Lung (tissue), 12 donors: ENCODE data around the gene CHAMP1. TPM values are rescaled to one million over a fixed set of nuclear protein-coding genes. Genes with fewer than 3 reads are reported as not detected.

Experiments used
- ATAC-seq: fragments of 200-7000 bp; cut with Tn5 transposase; one replicate; pipeline ENCODE4 v1.9.1; 2020; ENCODE audit warnings: moderate number of reproducible peaks; ENCODE audit not compliant: insufficient read depth, low FRiP score
- DNase-seq, 3 donors: peaks; one replicate each; pipeline ENCODE4 v3.0.0-alpha.2; 2013 to 2017
- H3K27ac ChIP-seq, 2 donors: one replicate each; pipeline ENCODE4 v1.5.1; 2013; ENCODE audit warnings: mild to moderate bottlenecking in 2 of 2, moderate library complexity in 2 of 2, control low read depth in 1 of 2, inconsistent platforms in 1 of 2, low read depth in 1 of 2, low read length in 1 of 2
- H3K27me3 ChIP-seq, 3 donors: one replicate each; pipeline ENCODE4 v1.5.1; 2013; ENCODE audit warnings: low read length in 2 of 3; ENCODE audit not compliant: control insufficient read depth in 3 of 3, insufficient read depth in 3 of 3
- H3K36me3 ChIP-seq, 4 donors: one replicate each; pipeline ENCODE4 v1.5.1; 2013; ENCODE audit warnings: low read length in 4 of 4, mild to moderate bottlenecking in 1 of 4, moderate library complexity in 1 of 4; ENCODE audit not compliant: control insufficient read depth in 4 of 4, insufficient read depth in 4 of 4
- H3K4me1 ChIP-seq, 5 donors: one replicate each; pipeline ENCODE4 v1.5.1; 2013; ENCODE audit warnings: low read length in 5 of 5, mild to moderate bottlenecking in 2 of 5, moderate library complexity in 1 of 5; ENCODE audit not compliant: control insufficient read depth in 5 of 5, insufficient read depth in 5 of 5
- H3K4me3 ChIP-seq: one replicate; pipeline ENCODE4 v1.5.1; 2013; ENCODE audit warnings: mild to moderate bottlenecking, control low read depth, moderate library complexity
- H3K9ac ChIP-seq, 2 donors: one replicate each; pipeline ENCODE4 v1.5.1; 2013; ENCODE audit warnings: low read length in 2 of 2, control low read depth in 1 of 2; ENCODE audit not compliant: insufficient read depth in 1 of 2
- H3K9me3 ChIP-seq, 4 donors: one replicate each; pipeline ENCODE4 v1.5.1; 2013; ENCODE audit warnings: low read length in 3 of 4, mild to moderate bottlenecking in 1 of 4, moderate library complexity in 1 of 4; ENCODE audit not compliant: control insufficient read depth in 4 of 4, insufficient read depth in 3 of 4
- WGBS, 2 donors: extraction: QIAGEN DNeasy Blood & Tissue Kit; methylation state at CpG; one replicate each; pipeline ENCODE4 v1.1.7; 2013; 5-methylcytosine and 5-hydroxymethylcytosine counted together
- polyA plus RNA-seq, 2 donors: library from polyadenylated mRNA; stranded (reverse); fragments of 200-250 nt; gene quantifications; one replicate each; pipeline ENCODE4 v1.2.1, GENCODE V29; 2013
- total RNA-seq, 2 donors: library from RNA; depleted of rRNA in 1 of 2; stranded (reverse); fragments of >200 nt in 1 of 2; gene quantifications; one replicate each; pipeline ENCODE4 v1.2.1, GENCODE V29; 2014 to 2021
- TF ChIP-seq, protein P1 (sequence below): IDR thresholded peaks from 2 replicates; pipeline ENCODE4 v1.5.1; 2012; ENCODE audit warnings: mild to moderate bottlenecking; ENCODE audit errors: control extremely low read depth, extremely low read depth
- donor health status: control.
- donor health status: control.
- donor health status: Bipolar disorder and iron deficiency.
- donor health status: healthy.
- donor health status: DM: yes; HTN: yes; CAD: no.

Gene CHAMP1
- total and polyA plus RNA-seq, 4 donors, result 7.0 to 17.7 (median 9.7) TPM

DNA sequence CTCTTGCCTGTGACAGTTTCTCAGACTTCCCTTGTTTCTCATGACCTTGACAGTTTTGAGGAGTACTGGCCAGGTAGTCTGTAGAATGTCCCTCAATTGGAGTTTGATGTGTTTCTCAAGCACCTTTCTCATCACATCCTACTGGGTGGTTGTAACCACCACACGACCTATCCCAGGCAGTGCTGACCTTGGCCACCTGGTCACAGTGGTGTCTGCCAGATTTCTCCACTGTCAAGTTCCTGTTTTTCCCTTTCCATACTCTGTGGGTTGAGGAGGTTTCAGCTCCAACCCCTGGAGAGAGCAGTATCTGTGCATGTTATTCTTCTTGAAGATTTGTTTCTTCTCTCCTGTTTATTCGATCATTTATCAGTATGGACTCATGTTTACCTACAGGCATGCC is 41.3 kb upstream of the CHAMP1 start:
- Histone ChIP-seq H3K9ac (no peak overlapping the region), H3K4me1 (peaks cover 0 to 4% (median 0%) of the 10 kb centered on the region in 5 donors), H3K27ac (no peak overlapping the region), H3K9me3 (no peaks in the 10 kb centered on the region), H3K4me3 (no peak overlapping the region), H3K36me3 (peaks cover 32 to 39% (median 35%) of the 10 kb centered on the region in 4 donors), H3K27me3 (no peaks in the 10 kb centered on the region)
- ATAC-seq (no peak), DNase-seq (no peak)
- TF ChIP-seq, protein P1, sequence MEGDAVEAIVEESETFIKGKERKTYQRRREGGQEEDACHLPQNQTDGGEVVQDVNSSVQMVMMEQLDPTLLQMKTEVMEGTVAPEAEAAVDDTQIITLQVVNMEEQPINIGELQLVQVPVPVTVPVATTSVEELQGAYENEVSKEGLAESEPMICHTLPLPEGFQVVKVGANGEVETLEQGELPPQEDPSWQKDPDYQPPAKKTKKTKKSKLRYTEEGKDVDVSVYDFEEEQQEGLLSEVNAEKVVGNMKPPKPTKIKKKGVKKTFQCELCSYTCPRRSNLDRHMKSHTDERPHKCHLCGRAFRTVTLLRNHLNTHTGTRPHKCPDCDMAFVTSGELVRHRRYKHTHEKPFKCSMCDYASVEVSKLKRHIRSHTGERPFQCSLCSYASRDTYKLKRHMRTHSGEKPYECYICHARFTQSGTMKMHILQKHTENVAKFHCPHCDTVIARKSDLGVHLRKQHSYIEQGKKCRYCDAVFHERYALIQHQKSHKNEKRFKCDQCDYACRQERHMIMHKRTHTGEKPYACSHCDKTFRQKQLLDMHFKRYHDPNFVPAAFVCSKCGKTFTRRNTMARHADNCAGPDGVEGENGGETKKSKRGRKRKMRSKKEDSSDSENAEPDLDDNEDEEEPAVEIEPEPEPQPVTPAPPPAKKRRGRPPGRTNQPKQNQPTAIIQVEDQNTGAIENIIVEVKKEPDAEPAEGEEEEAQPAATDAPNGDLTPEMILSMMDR, result no peak
- WGBS, 2 donors, result 70 to 80% methylated on average over 2 of the region's 2 CpGs

- TF ChIP-seq, protein P1, result no peak
- Histone ChIP-seq H3K4me3 (no peak overlapping the region), H3K36me3 (peaks cover 16 to 31% (median 19%) of the 10 kb centered on the region in 4 donors), H3K9ac (no peak overlapping the region), H3K27ac (no peak overlapping the region), H3K27me3 (no peaks in the 10 kb centered on the region), H3K4me1 (peaks cover 0 to 10% (median 0%) of the 10 kb centered on the region in 5 donors), H3K9me3 (no peaks in the 10 kb centered on the region)
- DNase-seq, result peak; percentile 30 to 72 (median 65)
- no peak for ATAC-seq
- WGBS, 2 donors, result 61 to 75% methylated on average over 7 of the region's 7 CpGs
Observed at GRCh38 chr13:114275304-114275703, 39.0 kb upstream of the CHAMP1 start.

GRCh38 chr13:114279146-114279545 is 35.2 kb upstream of the CHAMP1 start:
- Histone ChIP-seq H3K9me3 (no peaks in the 10 kb centered on the region), H3K27me3 (no peaks in the 10 kb centered on the region), H3K27ac (no peak overlapping the region), H3K36me3 (peaks cover 7 to 18% (median 9%) of the 10 kb centered on the region in 4 donors), H3K4me1 (peaks cover 0 to 30% (median 4%) of the 10 kb centered on the region in 5 donors), H3K9ac (no peak overlapping the region), H3K4me3 (no peak overlapping the region)
- 81 to 85% methylated on average over 4 of the region's 4 CpGs for WGBS, 2 donors
- no peak for DNase-seq
- TF ChIP-seq, protein P1, result no peak
- ATAC-seq, result no peak

DNA sequence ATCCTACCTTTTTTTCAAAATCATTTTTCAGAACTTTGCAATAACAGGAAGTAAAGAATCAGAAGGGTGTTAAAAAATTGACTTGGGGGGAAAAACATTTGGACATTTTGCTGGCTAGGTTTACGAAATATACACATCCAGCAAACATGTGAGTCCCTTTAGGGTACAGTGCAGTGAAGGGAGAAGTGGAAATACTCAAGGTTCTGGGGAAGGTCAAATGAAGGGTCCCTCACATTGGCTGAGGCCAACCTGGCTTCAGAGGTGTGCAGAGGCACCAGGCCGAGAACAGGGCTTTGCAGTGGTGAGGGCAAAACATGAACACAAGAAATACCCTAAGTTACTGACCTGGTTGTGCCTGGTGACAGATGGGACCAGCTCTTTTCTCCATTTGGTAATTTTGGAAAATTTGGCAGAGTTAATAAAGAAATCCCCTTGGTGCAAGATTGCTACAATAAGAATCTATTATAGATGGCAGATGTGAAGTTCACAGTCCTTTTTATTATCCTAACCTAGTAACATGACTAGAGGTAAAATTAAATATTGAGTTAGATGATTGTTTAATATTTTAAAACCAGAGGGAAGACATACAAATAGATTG is 34.4 kb upstream of the CHAMP1 start:
- ATAC-seq (no peak), DNase-seq (no peak)
- Histone ChIP-seq H3K27me3 (no peaks in the 10 kb centered on the region), H3K36me3 (peaks cover 4 to 22% (median 6%) of the 10 kb centered on the region in 4 donors), H3K9ac (no peak overlapping the region), H3K4me1 (peaks cover 0 to 30% (median 7%) of the 10 kb centered on the region in 5 donors), H3K4me3 (no peak overlapping the region), H3K27ac (peak overlapping the region in 1 of 2 donors; percentile 10), H3K9me3 (no peaks in the 10 kb centered on the region)
- TF ChIP-seq, protein P1, result no peak
- 82 to 86% methylated on average over 2 of the region's 2 CpGs for WGBS, 2 donors
